GM21526 (cell line): Measurements from ENCODE around the gene FUT9.

Source experiments
- ATAC-seq: cut with Tn5 transposase; IDR thresholded peaks from one replicate; pipeline ENCODE4 v1.9.1; 2021; ENCODE audit warnings: moderate library complexity; ENCODE audit not compliant: unreplicated experiment, low FRiP score

The FUT9 gene

GRCh38 chr6:96065213-96065612 is 49.4 kb downstream of the FUT9 start:
- no peak for ATAC-seq

GRCh38 chr6:96066376-96066775 is 50.6 kb downstream of the FUT9 start:
- ATAC-seq, result no peak

- no peak for ATAC-seq
Measured at GRCh38 chr6:96073555-96073954, 57.8 kb downstream of the FUT9 start.

GRCh38 chr6:96074006-96074405 is 58.2 kb downstream of the FUT9 start:
- ATAC-seq, result no peak

DNA sequence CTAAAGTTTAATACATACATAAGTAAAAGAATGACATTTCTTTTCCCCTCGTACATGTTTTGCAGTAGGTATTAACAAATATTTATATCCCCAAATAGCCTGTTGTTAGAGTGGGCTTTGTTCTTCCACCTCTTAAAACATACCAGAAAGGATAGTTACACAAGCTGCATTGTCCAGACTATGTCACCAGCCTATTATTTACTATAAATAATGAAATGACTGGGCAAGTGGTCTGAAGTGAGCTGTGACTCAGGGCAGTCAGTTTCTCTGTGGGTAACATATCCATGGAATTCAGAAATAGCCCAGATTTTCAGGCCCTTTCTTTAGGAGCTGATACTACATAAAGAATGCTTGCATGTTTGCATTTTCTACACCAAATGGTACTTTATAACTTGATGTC is 60.1 kb downstream of the FUT9 start:
- ATAC-seq, result no peak

- ATAC-seq, result no peak
Measured at GRCh38 chr6:96086745-96087144, 71.0 kb downstream of the FUT9 start.

DNA sequence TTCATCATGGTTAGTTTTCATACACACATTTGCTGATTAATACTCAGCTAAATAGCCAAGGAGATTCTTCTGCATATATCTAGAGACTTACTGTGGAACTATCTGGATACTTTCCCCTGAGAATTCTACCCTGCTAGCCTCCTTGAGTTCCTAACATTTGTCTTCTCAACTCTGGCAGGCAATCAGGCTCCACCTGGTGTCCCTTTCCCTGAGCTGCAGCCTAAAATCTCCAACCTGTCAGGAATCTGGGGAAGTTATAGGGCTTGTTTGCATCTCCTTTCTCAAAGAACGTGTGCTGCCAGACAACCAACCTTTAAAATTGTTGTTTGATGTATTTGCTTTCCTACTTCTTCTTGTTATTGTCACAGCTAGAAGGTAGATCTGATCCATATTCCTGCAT is 73.4 kb downstream of the FUT9 start:
- ATAC-seq, result no peak

GRCh38 chr6:96094077-96094476 is 78.3 kb downstream of the FUT9 start:
- no peak for ATAC-seq

GRCh38 chr6:96099069-96099468 is 83.3 kb downstream of the FUT9 start:
- no peak for ATAC-seq

GRCh38 chr6:96101564-96101963 is 85.8 kb downstream of the FUT9 start:
- no peak for ATAC-seq

GRCh38 chr6:96104910-96105309 is 89.1 kb downstream of the FUT9 start:
- ATAC-seq, result no peak

DNA sequence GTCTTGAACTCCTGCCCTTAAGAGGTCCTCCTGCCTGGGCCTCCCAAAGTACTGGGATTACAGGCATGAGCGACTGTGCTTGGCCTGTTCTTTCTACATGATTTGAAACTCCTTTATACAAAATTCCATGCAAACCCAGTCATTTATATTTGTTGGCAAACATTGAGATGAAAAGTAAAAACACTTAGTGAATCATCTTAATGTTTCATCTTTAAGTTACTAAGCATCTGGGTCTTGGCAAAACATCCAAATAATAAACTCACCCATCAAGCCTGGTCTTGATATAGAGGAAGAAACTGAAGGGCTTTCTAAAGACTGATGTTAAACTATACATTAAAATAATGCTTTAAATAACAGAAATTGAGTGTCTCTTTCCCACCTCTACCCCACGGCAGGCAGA is 95.1 kb downstream of the FUT9 start:
- no peak for ATAC-seq

DNA sequence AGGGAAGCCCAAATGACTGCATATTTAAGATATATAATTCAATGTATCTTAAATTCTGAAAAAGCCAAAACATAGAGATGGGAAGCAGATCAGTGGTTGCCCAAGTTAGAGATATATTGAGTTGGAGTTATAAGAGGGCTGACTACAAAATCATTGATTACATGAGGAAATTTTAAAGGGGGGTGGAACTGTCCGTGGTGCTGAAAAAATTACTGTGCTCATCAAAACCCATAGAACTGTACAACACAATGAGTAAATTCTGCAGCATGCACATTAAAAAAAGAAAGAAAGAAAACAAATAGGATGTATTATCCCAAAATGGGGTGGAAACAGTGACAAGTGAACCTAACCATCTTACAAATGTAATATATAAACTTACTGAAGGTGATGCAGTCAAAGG is 100.9 kb downstream of the FUT9 start:
- ATAC-seq, result no peak

- ATAC-seq, result no peak
Measured at GRCh38 chr6:96124778-96125177, 109.0 kb downstream of the FUT9 start.

- ATAC-seq, result no peak
Measured at GRCh38 chr6:96138406-96138805, 122.6 kb downstream of the FUT9 start.

- ATAC-seq, result no peak
Measured at GRCh38 chr6:96142142-96142541, 126.4 kb downstream of the FUT9 start.

DNA sequence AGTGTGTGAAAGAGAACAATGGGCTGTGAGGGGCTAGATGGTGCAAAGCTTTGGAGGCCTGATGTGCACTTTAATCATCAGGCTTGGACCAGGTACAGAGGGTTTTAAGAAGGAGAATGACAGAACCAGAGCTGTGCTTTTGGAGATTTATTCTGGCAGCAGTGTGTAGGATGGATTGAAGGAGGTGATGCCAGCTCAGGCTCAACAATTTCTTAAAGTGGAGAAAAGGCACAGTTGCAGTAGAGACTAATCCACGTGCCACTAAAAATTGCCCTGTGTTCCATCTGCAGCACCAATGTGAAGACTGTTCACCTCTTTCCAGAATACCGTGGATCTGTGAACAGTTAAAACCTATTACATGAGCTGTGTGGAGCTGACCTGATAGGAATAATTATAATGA is 134.7 kb downstream of the FUT9 start:
- ATAC-seq, result no peak

DNA sequence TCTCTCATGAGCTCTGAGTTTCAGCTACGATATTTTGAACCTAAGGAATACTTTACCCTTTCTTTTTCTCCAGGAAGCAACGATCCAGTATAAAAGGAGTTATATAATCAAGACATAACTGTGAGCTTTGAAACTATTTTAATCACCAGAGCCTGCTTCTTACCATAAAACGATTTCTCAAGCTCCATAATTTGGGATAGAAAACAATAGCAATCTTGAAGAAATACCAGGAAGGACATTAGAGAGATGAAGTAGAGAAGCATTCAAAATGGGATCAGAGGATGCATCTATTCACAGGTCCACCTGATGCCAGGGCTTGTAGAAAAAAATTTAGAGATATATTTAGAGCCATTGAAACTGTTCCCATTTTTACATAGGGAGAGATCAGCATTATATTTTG is 135.9 kb downstream of the FUT9 start:
- no peak for ATAC-seq

DNA sequence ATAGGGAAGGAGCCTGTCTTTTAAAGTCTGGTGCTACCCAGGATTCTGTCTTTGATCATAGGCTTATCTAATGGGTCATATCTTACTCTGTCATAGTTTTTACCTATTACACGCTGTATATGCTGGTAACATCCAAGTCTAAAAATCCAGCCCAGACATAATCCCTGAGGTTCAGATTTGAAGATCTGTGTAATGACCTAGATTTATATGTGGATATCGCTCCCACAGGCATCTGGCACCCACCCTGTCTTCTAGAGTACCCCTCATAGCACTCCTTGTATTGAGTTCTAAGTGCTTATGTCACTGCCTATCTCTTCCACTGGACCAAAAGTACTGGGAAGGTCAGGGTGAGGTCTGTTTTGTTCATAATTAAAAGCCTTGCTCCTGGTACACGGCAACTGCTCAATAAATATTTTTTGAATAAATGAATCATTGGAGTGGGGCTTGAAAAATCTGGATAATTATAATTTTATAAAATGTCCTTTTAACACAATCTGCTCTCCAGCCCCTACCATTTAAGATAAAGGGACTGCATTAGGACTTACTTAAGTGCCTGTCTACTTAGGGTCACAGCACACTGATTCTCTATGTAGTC is 136.4 kb downstream of the FUT9 start:
- no peak for ATAC-seq

- no peak for ATAC-seq
Measured at GRCh38 chr6:96153775-96154174, 138.0 kb downstream of the FUT9 start.

GRCh38 chr6:96156425-96156824 is 140.7 kb downstream of the FUT9 start:
- ATAC-seq, result no peak

GRCh38 chr6:96157018-96157565 is 141.3 kb downstream of the FUT9 start:
- peak; percentile 94 for ATAC-seq

DNA sequence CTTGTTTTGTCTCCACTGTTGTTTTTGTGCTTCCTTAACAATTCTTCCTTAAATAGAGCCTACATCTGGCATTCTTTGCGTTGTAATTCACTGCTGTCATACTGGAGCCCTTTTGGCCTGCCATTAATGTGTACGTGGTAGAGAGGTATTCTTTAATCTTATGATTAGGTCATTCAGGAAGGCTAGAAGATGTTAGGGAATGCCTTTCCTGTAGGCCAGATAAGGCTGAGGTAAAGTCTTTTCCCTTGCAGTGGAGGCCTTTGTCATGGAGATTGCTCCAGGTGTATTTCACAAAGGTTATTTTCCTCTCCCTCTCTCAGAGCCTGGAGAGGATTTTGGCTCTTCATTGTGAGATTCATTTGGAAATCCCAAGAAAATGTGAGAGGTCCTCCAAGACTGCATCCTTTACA is 146.9 kb downstream of the FUT9 start:
- ATAC-seq, result no peak
